Hepatocyte (in vitro differentiated cells): ENCODE measurements around the gene CD55. TPM values are rescaled to one million over a fixed set of nuclear protein-coding genes. Genes with fewer than 3 reads are reported as not detected.

ENCODE experiments used
- DNase-seq: peaks from one replicate; pipeline ENCODE4 v3.0.0-alpha.2; 2016; ENCODE audit warnings: low spot score
- H2AFZ ChIP-seq: fragments of 200-600 bp; sonication (generic); 2 replicates; pipeline ENCODE4 v1.6.0; 2016; ENCODE audit warnings: antibody characterized with exemption, mild to moderate bottlenecking
- H3K27ac ChIP-seq: fragments of 200-600 bp; sonication (generic); 2 replicates; pipeline ENCODE4 v1.5.1; 2016; ENCODE audit warnings: mild to moderate bottlenecking
- H3K27me3 ChIP-seq: fragments of 200-600 bp; sonication (generic); 2 replicates; pipeline ENCODE4 v1.6.1; 2016
- H3K36me3 ChIP-seq: fragments of 200-600 bp; sonication (generic); replicated peaks from 2 replicates; pipeline ENCODE4 v1.5.1; 2016; ENCODE audit warnings: low read depth; ENCODE audit not compliant: insufficient read depth
- H3K4me1 ChIP-seq: fragments of 200-600 bp; sonication (generic); 2 replicates; pipeline ENCODE4 v1.5.1; 2016; ENCODE audit warnings: mild to moderate bottlenecking, moderate library complexity; ENCODE audit not compliant: insufficient read depth
- H3K4me2 ChIP-seq: fragments of 200-600 bp; sonication (generic); 2 replicates; pipeline ENCODE4 v1.6.0; 2016
- H3K4me3 ChIP-seq: fragments of 200-600 bp; sonication (generic); 2 replicates; pipeline ENCODE4 v1.5.1; 2016; ENCODE audit warnings: mild to moderate bottlenecking
- H3K79me2 ChIP-seq: fragments of 200-600 bp; sonication (generic); 2 replicates; pipeline ENCODE4 v1.6.0; 2017; ENCODE audit warnings: mild to moderate bottlenecking
- H3K9me2 ChIP-seq: fragments of 200-600 bp; sonication (generic); replicated peaks from 2 replicates; pipeline ENCODE4 v1.6.0; 2017; ENCODE audit warnings: mild to moderate bottlenecking; ENCODE audit not compliant: insufficient read depth
- H3K9me3 ChIP-seq: fragments of 200-600 bp; sonication (generic); 2 replicates; pipeline ENCODE4 v1.5.1; 2016; ENCODE audit warnings: low read depth, mild to moderate bottlenecking
- H4K20me1 ChIP-seq: fragments of 200-600 bp; sonication (generic); 2 replicates; pipeline ENCODE4 v1.6.0; 2016; ENCODE audit warnings: mild to moderate bottlenecking; ENCODE audit not compliant: insufficient read depth, poor library complexity, severe bottlenecking
- CTCF ChIP-seq: fragments of 200-600 bp; sonication (generic); IDR thresholded peaks from 2 replicates; pipeline ENCODE4 v1.5.1; 2016; ENCODE audit warnings: antibody characterized with exemption, mild to moderate bottlenecking; ENCODE audit not compliant: poor library complexity
- EZH2 ChIP-seq: fragments of 200-600 bp; sonication (generic); IDR thresholded peaks from 2 replicates; pipeline ENCODE4 v1.6.1; 2016; ENCODE audit warnings: antibody characterized with exemption, mild to moderate bottlenecking, borderline replicate concordance
- EZH2phosphoT487 ChIP-seq: fragments of 200-600 bp; sonication (generic); IDR thresholded peaks from one replicate; pipeline ENCODE4 v1.6.1; 2018; ENCODE audit warnings: antibody characterized with exemption, mild to moderate bottlenecking, low read depth, moderate library complexity; ENCODE audit not compliant: unreplicated experiment, severe bottlenecking
- WGBS: methylation state at CpG from one replicate; pipeline ENCODE4 v1.1.6; 2016; ENCODE audit warnings: low lambda C conversion rate; ENCODE audit errors: missing lambda C conversion rate; 5-methylcytosine and 5-hydroxymethylcytosine counted together
- polyA plus RNA-seq: library from polyadenylated mRNA; unstranded; fragments of >200 nt; fragmentation: Nextera tagmentation; extraction: Ambion mirVana; gene quantifications from 2 replicates; pipeline ENCODE4 v1.2.1, GENCODE V29; 2016
- total RNA-seq: library from RNA; depleted of rRNA; stranded (reverse); fragments of >200 nt; gene quantifications from 2 replicates; pipeline ENCODE4 v1.2.3, GENCODE V29; 2014

CD55 gene
- total and polyA plus RNA-seq, 2 experiments from 2014 or later: 41.1 to 57.5 TPM

- Histone ChIP-seq H3K4me2 (no peak overlapping the region), H3K4me3 (no peak overlapping the region), H3K9me2 (no peaks in the 10 kb centered on the region), H4K20me1 (no peaks in the 10 kb centered on the region), H3K27ac (no peak overlapping the region), H3K4me1 (peaks cover 3% of the 10 kb centered on the region), H2AFZ (no peak overlapping the region), H3K36me3 (no peaks in the 10 kb centered on the region), H3K27me3 (no peaks in the 10 kb centered on the region), H3K9me3 (no peaks in the 10 kb centered on the region), H3K79me2 (no peaks in the 10 kb centered on the region)
- 81% methylated on average over 8 of the region's 8 CpGs for WGBS
- no peak for DNase-seq
- TF ChIP-seq EZH2phosphoT487 (no peak), CTCF (no peak), EZH2 (no peak)
These were observed 16.6 kb upstream of the CD55 start for GRCh38 chr1:207304710-207305488.

GRCh38 chr1:207305489-207305873 is 16.0 kb upstream of the CD55 start:
- Histone ChIP-seq H3K79me2 (no peaks in the 10 kb centered on the region), H3K4me2 (no peak overlapping the region), H3K27ac (no peak overlapping the region), H3K27me3 (no peaks in the 10 kb centered on the region), H3K9me2 (no peaks in the 10 kb centered on the region), H4K20me1 (no peaks in the 10 kb centered on the region), H3K9me3 (no peaks in the 10 kb centered on the region), H3K36me3 (no peaks in the 10 kb centered on the region), H3K4me1 (peaks cover 6% of the 10 kb centered on the region), H3K4me3 (no peak overlapping the region), H2AFZ (no peak overlapping the region)
- WGBS: 94% methylated on average over 6 of the region's 6 CpGs
- no peak for DNase-seq
- no peak for TF ChIP-seq CTCF
- no peak for TF ChIP-seq EZH2phosphoT487
- no peak for TF ChIP-seq EZH2

GRCh38 chr1:207306023-207306422 is 15.5 kb upstream of the CD55 start:
- 80% methylated on average over 1 of the region's 1 CpG for WGBS
- no peak overlapping the region for H3K4me2 ChIP-seq
- TF ChIP-seq EZH2phosphoT487: no peak
- no peak for TF ChIP-seq EZH2
- no peak for TF ChIP-seq CTCF
- no peaks in the 10 kb centered on the region for H4K20me1 ChIP-seq
- no peak overlapping the region for H2AFZ ChIP-seq
- peaks cover 6% of the 10 kb centered on the region for H3K4me1 ChIP-seq
- H3K27me3 ChIP-seq: no peaks in the 10 kb centered on the region
- no peaks in the 10 kb centered on the region for H3K36me3 ChIP-seq
- no peak overlapping the region for H3K4me3 ChIP-seq
- no peaks in the 10 kb centered on the region for H3K9me2 ChIP-seq
- H3K9me3 ChIP-seq: no peaks in the 10 kb centered on the region
- DNase-seq: no peak
- H3K79me2 ChIP-seq: no peaks in the 10 kb centered on the region
- no peak overlapping the region for H3K27ac ChIP-seq
